Liver (tissue), 9 donors: ENCODE measurements around the gene OSBPL10. TPM values are rescaled to one million over a fixed set of nuclear protein-coding genes. Genes with fewer than 3 reads are reported as not detected.

Experiments used
- DNase-seq: peaks from one replicate; pipeline ENCODE4 v3.0.0-alpha.2; 2017; ENCODE audit warnings: low spot score
- H3K27ac ChIP-seq, 2 donors: one replicate each; pipeline ENCODE4 v1.7.0; 2013; ENCODE audit warnings: inconsistent platforms in 2 of 2, low read length in 2 of 2, control low read depth in 1 of 2, low read depth in 1 of 2, mild to moderate bottlenecking in 1 of 2
- H3K27me3 ChIP-seq, 4 donors: one replicate each; pipeline versions ENCODE4 v1.6.1 to v1.7.0; 2013; ENCODE audit warnings: low read length in 3 of 4, inconsistent platforms in 1 of 4, mild to moderate bottlenecking in 1 of 4, moderate library complexity in 1 of 4; ENCODE audit not compliant: control insufficient read depth in 4 of 4, insufficient read depth in 4 of 4
- H3K36me3 ChIP-seq, 4 donors: one replicate each; pipeline versions ENCODE4 v1.6.1 to v1.7.0; 2013; ENCODE audit warnings: low read length in 3 of 4, mild to moderate bottlenecking in 3 of 4, low read depth in 1 of 4, moderate library complexity in 1 of 4; ENCODE audit not compliant: control insufficient read depth in 4 of 4, insufficient read depth in 3 of 4
- H3K4me1 ChIP-seq, 4 donors: one replicate each; pipeline versions ENCODE4 v1.6.1 to v1.7.0; 2013; ENCODE audit warnings: low read length in 3 of 4, mild to moderate bottlenecking in 3 of 4, moderate library complexity in 1 of 4; ENCODE audit not compliant: control insufficient read depth in 4 of 4, insufficient read depth in 4 of 4
- H3K4me3 ChIP-seq, 3 donors: one replicate each; pipeline versions ENCODE4 v1.6.1 to v1.7.0; 2013; ENCODE audit warnings: low read length in 3 of 3, control low read depth in 1 of 3, low read depth in 1 of 3, mild to moderate bottlenecking in 1 of 3
- H3K9ac ChIP-seq, 2 donors: one replicate each; pipeline ENCODE4 v1.7.0; 2013; ENCODE audit warnings: low read length in 2 of 2, mild to moderate bottlenecking in 2 of 2, moderate library complexity in 2 of 2, control low read depth in 1 of 2, low read depth in 1 of 2
- H3K9me3 ChIP-seq, 4 donors: one replicate each; pipeline versions ENCODE4 v1.6.1 to v1.7.0; 2013; ENCODE audit warnings: low read length in 3 of 4; ENCODE audit not compliant: control insufficient read depth in 4 of 4
- CTCF ChIP-seq: fragments of 150-350 bp; IDR thresholded peaks from 2 replicates; pipeline ENCODE4 v1.5.1; 2017; ENCODE audit warnings: improper control_type of control experiment, low read depth, low read length; ENCODE audit not compliant: missing input control
- EGR1 ChIP-seq, 2 donors: IDR thresholded peaks; 2 replicates each; pipeline ENCODE4 v1.6.1; 2016 to 2018; ENCODE audit warnings: antibody characterized with exemption in 2 of 2, low read depth in 2 of 2
- FOXA1 ChIP-seq: IDR thresholded peaks from 2 replicates; pipeline ENCODE4 v1.6.1; 2016; ENCODE audit warnings: antibody characterized with exemption
- FOXA2 ChIP-seq: IDR thresholded peaks from 2 replicates; pipeline ENCODE4 v1.6.1; 2016; ENCODE audit warnings: antibody characterized with exemption
- GABPA ChIP-seq, 2 donors: IDR thresholded peaks in 1 of 2; conservative IDR thresholded peaks in 1 of 2; 2 replicates each; pipeline ENCODE4 v1.6.1; 2016; ENCODE audit warnings: antibody characterized with exemption in 2 of 2, mild to moderate bottlenecking in 1 of 2, moderate library complexity in 1 of 2
- HNF4A ChIP-seq, 2 donors: conservative IDR thresholded peaks; 2 replicates each; pipeline ENCODE4 v1.6.1; 2016; ENCODE audit warnings: antibody characterized with exemption in 2 of 2, mild to moderate bottlenecking in 2 of 2
- JUND ChIP-seq, 2 donors: IDR thresholded peaks; 2 replicates each; pipeline ENCODE4 v1.6.1; 2016; ENCODE audit warnings: antibody characterized with exemption in 2 of 2
- MAX ChIP-seq: IDR thresholded peaks from 2 replicates; pipeline ENCODE4 v1.6.1; 2016; ENCODE audit warnings: antibody characterized with exemption
- NR2F2 ChIP-seq: IDR thresholded peaks from 2 replicates; pipeline ENCODE4 v1.6.1; 2016; ENCODE audit warnings: antibody characterized with exemption
- RAD21 ChIP-seq, 2 donors: IDR thresholded peaks; 2 replicates each; pipeline ENCODE4 v1.6.1; 2016; ENCODE audit warnings: antibody characterized with exemption in 2 of 2, mild to moderate bottlenecking in 2 of 2
- REST ChIP-seq: IDR thresholded peaks from 2 replicates; pipeline ENCODE4 v1.6.1; 2016; ENCODE audit warnings: antibody characterized with exemption, mild to moderate bottlenecking
- RXRA ChIP-seq, 2 donors: IDR thresholded peaks; 2 replicates each; pipeline ENCODE4 v1.6.1; 2017 to 2018; ENCODE audit warnings: antibody characterized with exemption in 2 of 2, mild to moderate bottlenecking in 1 of 2
- SP1 ChIP-seq: IDR thresholded peaks from 2 replicates; pipeline ENCODE4 v1.6.1; 2018; ENCODE audit warnings: antibody characterized with exemption, mild to moderate bottlenecking
- YY1 ChIP-seq: IDR thresholded peaks from 2 replicates; pipeline ENCODE4 v1.6.1; 2016; ENCODE audit warnings: antibody characterized with exemption, mild to moderate bottlenecking
- ZBTB33 ChIP-seq: IDR thresholded peaks from 2 replicates; pipeline ENCODE4 v1.6.1; 2016; ENCODE audit warnings: antibody characterized with exemption
- WGBS: extraction: QIAGEN DNeasy Blood & Tissue Kit; methylation state at CpG from one replicate; pipeline ENCODE4 v1.1.7; 2013; 5-methylcytosine and 5-hydroxymethylcytosine counted together
- polyA plus RNA-seq, 2 donors: library from polyadenylated mRNA; stranded (reverse) in 1 of 2; unstranded in 1 of 2; fragments of 200-250 nt in 1 of 2; fragments of >200 nt in 1 of 2; fragmentation: Nextera tagmentation in 1 of 2; extraction: Ambion mirVana in 1 of 2; gene quantifications; one replicate each; pipeline versions ENCODE4 v1.2.1 to v1.2.3, GENCODE V29; 2013 to 2015
- total RNA-seq, 2 donors: library from RNA; depleted of rRNA; stranded (reverse); fragments of >200 nt; gene quantifications; one replicate each; pipeline ENCODE4 v1.2.3, GENCODE V29; 2014
- donor health status: healthy.
- donor health status: healthy.
- donor health status: healthy.
- donor health status: healthy.
- donor health status: healthy.

Gene OSBPL10
- total and polyA plus RNA-seq, 4 donors = 0.75 to 4.0 (median 1.7) TPM

GRCh38 chr3:31958701-31959152 is 22.3 kb downstream of the OSBPL10 start:
- no peak overlapping the region for H3K4me3 ChIP-seq
- no peaks in the 10 kb centered on the region for H3K36me3 ChIP-seq
- H3K27me3 ChIP-seq = no peaks in the 10 kb centered on the region
- WGBS = 76% methylated on average over 3 of the region's 3 CpGs
- no peaks in the 10 kb centered on the region for H3K4me1 ChIP-seq
- no peak for DNase-seq
- peak; percentile 100 for TF ChIP-seq NR2F2
- peak; percentile 66 for TF ChIP-seq SP1
- no peak for TF ChIP-seq FOXA1
- TF ChIP-seq RAD21 (IDR thresholded peaks at IDR 0.05) = peak; percentile 12 to 15
- no peak for TF ChIP-seq EGR1 (IDR thresholded peaks at IDR 0.05; ENCODE audit: low read depth in 2 of 2)
- TF ChIP-seq GABPA (IDR thresholded peaks at IDR 0.05 in 1 of 2, conservative IDR thresholded peaks at IDR 0.05 in 1 of 2) = no peak
- TF ChIP-seq RXRA (IDR thresholded peaks at IDR 0.05) = peak; percentile 84 to 85
- TF ChIP-seq YY1 = peak; percentile 17
- TF ChIP-seq MAX = peak; percentile 10
- TF ChIP-seq JUND (IDR thresholded peaks at IDR 0.05) = no peak
- H3K9me3 ChIP-seq = peaks cover 4 to 10% (median 7%) of the 10 kb centered on the region in 4 donors
- H3K9ac ChIP-seq = no peak overlapping the region
- H3K27ac ChIP-seq = no peak overlapping the region

- Histone ChIP-seq H3K27ac (no peak overlapping the region), H3K9ac (no peak overlapping the region), H3K4me3 (no peak overlapping the region), H3K36me3 (no peaks in the 10 kb centered on the region), H3K9me3 (peaks cover 4 to 10% (median 7%) of the 10 kb centered on the region in 4 donors), H3K4me1 (no peaks in the 10 kb centered on the region), H3K27me3 (peaks cover 0 to 4% (median 2%) of the 10 kb centered on the region in 4 donors)
- no peak for DNase-seq
- 91% methylated on average over 3 of the region's 3 CpGs for WGBS
- TF ChIP-seq HNF4A (conservative IDR thresholded peaks at IDR 0.05) = no peak
- TF ChIP-seq FOXA1 = no peak
- TF ChIP-seq MAX = no peak
- TF ChIP-seq YY1 = no peak
- TF ChIP-seq GABPA (IDR thresholded peaks at IDR 0.05 in 1 of 2, conservative IDR thresholded peaks at IDR 0.05 in 1 of 2) = no peak
- TF ChIP-seq JUND (IDR thresholded peaks at IDR 0.05) = no peak
- TF ChIP-seq CTCF = no peak
- no peak for TF ChIP-seq EGR1 (IDR thresholded peaks at IDR 0.05; ENCODE audit: low read depth in 2 of 2)
These were observed 24.0 kb downstream of the OSBPL10 start for GRCh38 chr3:31957106-31957505.

- Histone ChIP-seq H3K4me3 (no peak overlapping the region), H3K27ac (no peak overlapping the region), H3K36me3 (no peaks in the 10 kb centered on the region), H3K9ac (no peak overlapping the region), H3K9me3 (peaks cover 4 to 11% (median 7%) of the 10 kb centered on the region in 4 donors), H3K27me3 (peaks cover 0 to 5% (median 2%) of the 10 kb centered on the region in 4 donors), H3K4me1 (no peaks in the 10 kb centered on the region)
- no peak for DNase-seq
- TF ChIP-seq EGR1 (IDR thresholded peaks at IDR 0.05; ENCODE audit: low read depth in 2 of 2) = no peak
- TF ChIP-seq HNF4A (conservative IDR thresholded peaks at IDR 0.05) = no peak
- no peak for TF ChIP-seq MAX
- no peak for TF ChIP-seq GABPA (IDR thresholded peaks at IDR 0.05 in 1 of 2, conservative IDR thresholded peaks at IDR 0.05 in 1 of 2)
- TF ChIP-seq SP1 = no peak
- TF ChIP-seq RXRA (IDR thresholded peaks at IDR 0.05) = no peak
- no peak for TF ChIP-seq REST
- TF ChIP-seq ZBTB33 = no peak
- no peak for TF ChIP-seq FOXA2
- TF ChIP-seq RAD21 (IDR thresholded peaks at IDR 0.05) = no peak
- no peak for TF ChIP-seq NR2F2
- no peak for TF ChIP-seq YY1
- no peak for TF ChIP-seq JUND (IDR thresholded peaks at IDR 0.05)
- no peak for TF ChIP-seq FOXA1
These were observed 25.5 kb downstream of the OSBPL10 start for GRCh38 chr3:31955581-31955980.
